Measurements from ENCODE around the gene CCDC121.

Gene CCDC121

GRCh38 chr2:27672723-27673486 is 44.1 kb upstream of the CCDC121 start:
- H3K4me1 ChIP-seq (ENCODE audit: control insufficient read depth, insufficient read depth, low read length): no peaks in the 10 kb centered on the region
- H3K4me3 ChIP-seq (ENCODE audit: low read depth, low read length): no peak overlapping the region
- ChIA-PET POLR2A (interaction anchor here (0.6 to 1.0 kb wide), 3 partner anchors 9 to 146 kb away, joined by 3 to 4 read pairs (median 3); partner anchors contain the start of genes SLC4A1AP and SUPT7L), CTCF (interaction anchor here (1.5 to 3.9 kb wide), 2 partner anchors 9 to 10 kb away, joined by 4 to 50 read pairs; no protein-coding TSS in a partner anchor)
- TF ChIP-seq ZNF521 (tag by site-specific recombination; IDR thresholded peaks at IDR 0.05) (no peak), MEIS1 (CRISPR knock-in tag; IDR thresholded peaks at IDR 0.05; ENCODE audit: borderline replicate concordance) (no peak), ZBTB8A (tag by site-specific recombination; IDR thresholded peaks at IDR 0.05) (no peak), ZNF311 (tag by site-specific recombination; IDR thresholded peaks at IDR 0.05; ENCODE audit: borderline replicate concordance) (no peak), ZNF544 (tag by site-specific recombination; IDR thresholded peaks at IDR 0.05) (no peak), ZNF157 (tag by site-specific recombination; IDR thresholded peaks at IDR 0.05) (no peak), ZNF354C (tag by site-specific recombination; IDR thresholded peaks at IDR 0.05; ENCODE audit: borderline replicate concordance, low read depth) (no peak), PRDM1 (tag by site-specific recombination; IDR thresholded peaks at IDR 0.05) (peak; percentile 73)
- no peak overlapping the region for H3K27ac ChIP-seq (ENCODE audit: extremely low read depth, low read depth, low read length)
- no peaks in the 10 kb centered on the region for H3K9me3 ChIP-seq (ENCODE audit: control insufficient read depth, insufficient read depth, low read depth, low read length)
- peaks cover 71 to 74% of the 10 kb centered on the region in 2 experiments for H3K36me3 ChIP-seq (ENCODE audit: control insufficient read depth in 2 of 2, insufficient read depth in 1 of 2, low read length in 2 of 2)

GRCh38 chr2:27671235-27671634 is 42.4 kb upstream of the CCDC121 start:
- H3K36me3 ChIP-seq (ENCODE audit: control insufficient read depth in 2 of 2, insufficient read depth in 1 of 2, low read length in 2 of 2): peaks cover 68 to 71% of the 10 kb centered on the region in 2 experiments
- ChIA-PET CTCF (interaction anchor here (1.6 to 3.9 kb wide), 2 partner anchors 11 to 32 kb away, joined by 4 to 50 read pairs; no protein-coding TSS in a partner anchor), POLR2A (no interaction called here)
- no peak overlapping the region for H3K27ac ChIP-seq (ENCODE audit: extremely low read depth, low read depth, low read length)
- no peaks in the 10 kb centered on the region for H3K4me1 ChIP-seq (ENCODE audit: control insufficient read depth, insufficient read depth, low read length)
- no peak overlapping the region for H3K4me3 ChIP-seq (ENCODE audit: low read depth, low read length)
- H3K9me3 ChIP-seq (ENCODE audit: control insufficient read depth, insufficient read depth, low read depth, low read length): no peaks in the 10 kb centered on the region
- TF ChIP-seq ZNF623 (tag by site-specific recombination; IDR thresholded peaks at IDR 0.05) (no peak), ZNF223 (tag by site-specific recombination; IDR thresholded peaks at IDR 0.05) (no peak), PRDM2 (tag by site-specific recombination; IDR thresholded peaks at IDR 0.05; ENCODE audit: borderline replicate concordance) (no peak), ZNF10 (tag by site-specific recombination; IDR thresholded peaks at IDR 0.05) (no peak), ZNF391 (tag by site-specific recombination; IDR thresholded peaks at IDR 0.05; ENCODE audit: borderline replicate concordance, low read depth) (no peak), ZNF677 (tag by site-specific recombination; IDR thresholded peaks at IDR 0.05) (no peak), ZBTB44 (tag by site-specific recombination; IDR thresholded peaks at IDR 0.05) (no peak), HOXA7 (CRISPR knock-in tag; IDR thresholded peaks at IDR 0.05; ENCODE audit: borderline replicate concordance) (no peak), ZNF24 (tag by site-specific recombination; IDR thresholded peaks at IDR 0.05) (no peak), WT1 (tag by site-specific recombination; IDR thresholded peaks at IDR 0.05) (no peak), ZNF513 (tag by site-specific recombination; IDR thresholded peaks at IDR 0.05) (no peak)
